GM20431 (cell line): ENCODE measurements around the gene RNF166.
"Not testable (repeated sequence)": the region's sequence is repeated elsewhere in the genome, so short reads cannot be mapped to it uniquely, and the experiment has no call there.

ENCODE experiments used
- in situ Hi-C: fragments of 300-500 bp; cut with MseI, MboI; formaldehyde crosslinking; loops from one replicate; pipeline ENCODE4 v1.15.0; 2020; ENCODE audit warnings: low sequenced_read_pairs; ENCODE audit not compliant: unreplicated experiment

The RNF166 gene

GRCh38 chr16:88681709-88682451 lies 24.3 kb downstream of the RNF166 start:
- in situ Hi-C loops, result no loop called here

GRCh38 chr16:88681084-88681680 lies 25.0 kb downstream of the RNF166 start:
- in situ Hi-C loops, result no loop called here

- in situ Hi-C loops, result no loop called here
These were observed 25.6 kb downstream of the RNF166 start for GRCh38 chr16:88680554-88681083.

GRCh38 chr16:88678224-88678979 lies 27.8 kb downstream of the RNF166 start:
- in situ Hi-C loops, result no loop called here

- in situ Hi-C loops, result no loop called here
These were observed 28.5 kb downstream of the RNF166 start for GRCh38 chr16:88677721-88678120.

- in situ Hi-C loops, result no loop called here
These were observed 29.5 kb downstream of the RNF166 start for GRCh38 chr16:88676502-88677242.

GRCh38 chr16:88673716-88674379 lies 32.4 kb downstream of the RNF166 start:
- in situ Hi-C loops, result no loop called here

- in situ Hi-C loops, result no loop called here
These were observed 33.4 kb downstream of the RNF166 start for GRCh38 chr16:88672776-88673175.

GRCh38 chr16:88671806-88672205 lies 34.4 kb downstream of the RNF166 start:
- in situ Hi-C loops, result no loop called here

GRCh38 chr16:88669980-88670379 lies 36.2 kb downstream of the RNF166 start:
- in situ Hi-C loops, result no loop called here

GRCh38 chr16:88669493-88669892 lies 36.7 kb downstream of the RNF166 start:
- in situ Hi-C loops, result not testable (repeated sequence)

GRCh38 chr16:88667461-88667860 lies 38.7 kb downstream of the RNF166 start:
- in situ Hi-C loops, result no loop called here

GRCh38 chr16:88665570-88665969 lies 40.6 kb downstream of the RNF166 start:
- in situ Hi-C loops, result no loop called here

- in situ Hi-C loops, result no loop called here
These were observed 41.1 kb downstream of the RNF166 start for GRCh38 chr16:88665148-88665547.

- in situ Hi-C loops, result no loop called here
These were observed 43.2 kb downstream of the RNF166 start, which contains the start of gene MVD for GRCh38 chr16:88662843-88663606. Gene MVD (minus strand): TSS chr16:88663091. CDS start chr16:88663080, 11 bp downstream.

GRCh38 chr16:88662222-88662842 lies 43.9 kb downstream of the RNF166 start:
- in situ Hi-C loops, result no loop called here

- in situ Hi-C loops, result no loop called here
These were observed 44.7 kb downstream of the RNF166 start for GRCh38 chr16:88661468-88661867.

- in situ Hi-C loops, result no loop called here
These were observed 47.0 kb downstream of the RNF166 start for GRCh38 chr16:88659160-88659559.
